ENCODE data around the gene FLT3LG. TPM values are rescaled to one million over a fixed set of nuclear protein-coding genes. Genes with fewer than 3 reads are reported as not detected.

The FLT3LG gene
- total RNA-seq, 2 donors from 2014 or later: 349 to 455 TPM

GRCh38 chr19:49534632-49535385 is 60.8 kb downstream of the FLT3LG start:
- no peaks in the 10 kb centered on the region for H3K9me3 ChIP-seq (ENCODE audit: control insufficient read depth, low read length, poor library complexity, severe bottlenecking)
- peak overlapping the region; percentile 93 for H3K4me3 Mint-ChIP-seq
- no peak for ATAC-seq
- no peaks in the 10 kb centered on the region for H3K27me3 Mint-ChIP-seq
- peaks cover 2% of the 10 kb centered on the region for H3K36me3 Mint-ChIP-seq (ENCODE audit: low read depth)
- H3K4me1 Mint-ChIP-seq: peaks cover 20% of the 10 kb centered on the region
- H3K27ac Mint-ChIP-seq: peak overlapping the region; percentile 75
- no peak for DNase-seq

Other genes starting within 250 kb of the FLT3LG start
- gene SLC6A16, start 149.0 kb upstream of the FLT3LG start, total RNA-seq: 1 to 10 TPM; 3.1 to 3.7 TPM
- 100 to 1,000 TPM; 288 to 373 TPM for gene CD37, start 138.8 kb upstream of the FLT3LG start, total RNA-seq
- gene TEAD2, start 111.8 kb upstream of the FLT3LG start, total RNA-seq: under 1 TPM in 1 of 2 donors, not detected in 1; 0.17 TPM
- gene DKKL1, start 110.3 kb upstream of the FLT3LG start, total RNA-seq: not detected
- gene KASH5, start 86.0 kb upstream of the FLT3LG start, total RNA-seq: under 1 TPM in 1 of 2 donors, not detected in 1; 0.86 TPM
- gene PTH2, start 50.8 kb upstream of the FLT3LG start, total RNA-seq: not detected
- not detected for gene GFY, start 48.8 kb upstream of the FLT3LG start, total RNA-seq
- gene SLC17A7, start 32.7 kb upstream of the FLT3LG start, total RNA-seq: not detected
- gene PIH1D1, start 22.4 kb upstream of the FLT3LG start, total RNA-seq: 100 to 1,000 TPM; 147 to 150 TPM
- 10 to 100 TPM; 34.8 to 38.0 TPM for gene ALDH16A1, start 21.0 kb upstream of the FLT3LG start, total RNA-seq
- gene RPL13A, start 13.4 kb downstream of the FLT3LG start, total RNA-seq: 1,000 to 10,000 TPM; 5,253 to 5,291 TPM
- gene RPS11, start 22.2 kb downstream of the FLT3LG start, total RNA-seq: 1,000 to 10,000 TPM; 2,538 to 2,634 TPM
- gene FCGRT, start 38.4 kb downstream of the FLT3LG start, total RNA-seq: 10 to 100 TPM; 18.7 to 24.6 TPM
- gene RCN3, start 53.8 kb downstream of the FLT3LG start, total RNA-seq: 1 to 10 TPM in 1 of 2 donors, under 1 TPM in 1; 0.97 to 1.3 TPM
- gene NOSIP, start 106.3 kb downstream of the FLT3LG start, total RNA-seq: 100 to 1,000 TPM; 161 to 195 TPM
- gene PRRG2, start 107.1 kb downstream of the FLT3LG start, total RNA-seq: 1 to 10 TPM; 1.1 to 1.3 TPM
- gene PRR12, start 117.0 kb downstream of the FLT3LG start, total RNA-seq: 10 to 100 TPM; 44.6 to 50.7 TPM
- gene RRAS, start 165.9 kb downstream of the FLT3LG start, total RNA-seq: 1 to 10 TPM; 6.6 to 9.1 TPM
- gene SCAF1, start 168.0 kb downstream of the FLT3LG start, total RNA-seq: 10 to 100 TPM; 34.1 to 36.3 TPM
- 100 to 1,000 TPM; 162 to 181 TPM for gene IRF3, start 191.6 kb downstream of the FLT3LG start, total RNA-seq
- gene BCL2L12, start 191.7 kb downstream of the FLT3LG start, total RNA-seq: 10 to 100 TPM; 10.2 to 15.6 TPM
- gene PRMT1, start 203.1 kb downstream of the FLT3LG start, total RNA-seq: 10 to 100 TPM; 83.9 to 97.7 TPM
- gene ADM5, start 215.4 kb downstream of the FLT3LG start, total RNA-seq: 1 to 10 TPM; 2.8 to 2.9 TPM
- 1 to 10 TPM in 1 of 2 donors, under 1 TPM in 1; 0.31 to 1.0 TPM for gene CPT1C, start 216.9 kb downstream of the FLT3LG start, total RNA-seq

Measured in T-helper 17 cell (primary cell).